GM19395 (cell line): ENCODE measurements around the gene MTMR1.
A peak's percentile ranks its signal among the peaks of the same experiment; 100 is the strongest.

Source experiments
- ATAC-seq: cut with Tn5 transposase; IDR thresholded peaks from one replicate; pipeline ENCODE4 v1.9.1; 2021; ENCODE audit warnings: mild to moderate bottlenecking, moderate library complexity; ENCODE audit not compliant: unreplicated experiment

MTMR1 gene

GRCh38 chrX:150775569-150776350 is 82.6 kb downstream of the MTMR1 start:
- ATAC-seq, result no peak

DNA sequence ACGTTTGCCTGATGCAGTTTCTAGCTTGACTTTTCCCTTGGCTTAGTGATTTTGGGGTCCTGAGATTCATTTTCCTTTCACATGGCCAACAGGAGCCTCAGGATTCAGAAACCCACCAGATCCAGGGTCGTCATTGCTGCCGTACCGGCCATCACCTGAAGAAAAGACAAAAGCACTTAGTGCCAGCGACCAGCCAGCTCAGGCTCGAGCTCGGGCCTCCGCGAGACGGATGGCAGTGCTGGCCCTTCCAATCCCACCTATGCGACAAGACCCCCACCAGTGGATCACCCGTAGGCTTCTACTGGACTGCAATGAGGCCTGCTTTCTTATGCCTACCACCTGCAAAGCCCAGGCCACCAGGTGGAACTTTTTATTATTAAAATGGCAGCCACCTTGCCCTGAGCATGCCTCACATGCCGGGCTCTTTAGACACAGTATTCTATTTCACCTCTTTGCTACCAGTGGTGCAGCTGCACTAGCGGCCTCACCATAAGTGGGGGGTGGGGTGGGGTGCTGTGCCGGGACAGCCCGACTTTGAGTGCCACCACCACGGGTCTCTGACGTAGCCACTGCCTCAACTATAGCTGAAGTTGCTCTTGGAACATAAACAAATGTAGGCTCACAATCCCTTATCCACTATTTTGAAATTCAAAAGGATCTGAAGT is 84.3 kb downstream of the MTMR1 start:
- no peak for ATAC-seq

DNA sequence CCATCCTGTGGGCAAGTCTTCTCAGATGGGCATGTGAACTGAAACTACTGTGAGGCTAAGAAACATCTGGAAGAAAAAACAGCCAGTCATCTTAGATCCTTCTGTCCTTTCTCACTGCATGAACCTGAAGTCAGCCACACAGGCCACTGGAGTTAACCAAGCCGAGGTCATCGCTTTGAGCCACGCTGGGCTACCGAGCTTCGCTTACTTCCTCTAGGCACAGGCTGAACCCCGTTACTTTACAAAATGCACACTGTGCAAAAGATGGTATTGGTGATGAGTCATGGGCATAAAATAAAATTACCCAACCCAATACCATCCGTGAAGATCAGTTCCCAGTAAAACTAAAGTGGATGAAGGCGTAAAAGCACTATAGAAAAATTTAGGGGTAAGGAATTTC is 86.2 kb downstream of the MTMR1 start:
- ATAC-seq, result no peak

DNA sequence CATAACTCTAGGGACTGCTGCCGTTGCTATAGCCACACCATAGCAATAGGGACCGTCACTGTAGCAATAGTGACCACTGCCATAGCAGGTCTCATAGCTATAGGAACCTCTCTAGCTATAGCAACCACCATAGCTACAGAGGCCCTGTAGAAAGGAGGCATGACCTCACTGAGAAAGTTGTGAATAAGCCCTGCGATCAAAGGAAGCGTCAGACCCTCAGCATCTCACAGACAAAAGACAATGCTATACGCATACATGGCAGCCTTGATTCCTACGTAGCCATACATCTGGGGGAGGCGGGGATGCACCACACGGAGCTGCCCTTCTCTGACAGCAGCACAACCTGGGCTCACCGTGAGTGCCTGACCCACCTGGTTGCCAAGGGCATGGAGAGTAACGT is 88.5 kb downstream of the MTMR1 start:
- ATAC-seq, result no peak

- peak; percentile 84 for ATAC-seq
Measured at GRCh38 chrX:150790021-150790420, 96.8 kb downstream of the MTMR1 start.

- ATAC-seq, result no peak
Measured at GRCh38 chrX:150792949-150793527, 99.8 kb downstream of the MTMR1 start.

- ATAC-seq, result no peak
Measured at GRCh38 chrX:150805736-150806135, 112.5 kb downstream of the MTMR1 start.

DNA sequence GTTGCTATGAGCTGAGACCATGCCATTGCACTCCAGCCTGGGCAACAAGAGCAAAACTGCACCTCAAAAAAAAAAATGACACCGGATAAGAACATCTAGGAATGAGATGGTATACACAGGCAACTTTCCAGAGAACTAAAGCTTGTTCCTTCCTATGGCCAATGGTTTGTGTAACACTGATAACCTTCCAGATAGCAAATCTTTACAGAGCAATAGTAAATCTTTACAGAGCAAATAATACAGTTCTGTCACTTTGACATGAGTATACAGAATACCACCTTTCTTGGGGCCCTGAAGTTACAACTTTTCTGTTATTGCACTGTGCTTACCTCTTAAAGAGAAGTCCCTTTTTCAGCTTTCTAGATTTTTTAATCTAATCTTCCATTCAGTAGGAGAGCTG is 113.6 kb downstream of the MTMR1 start:
- ATAC-seq, result no peak

DNA sequence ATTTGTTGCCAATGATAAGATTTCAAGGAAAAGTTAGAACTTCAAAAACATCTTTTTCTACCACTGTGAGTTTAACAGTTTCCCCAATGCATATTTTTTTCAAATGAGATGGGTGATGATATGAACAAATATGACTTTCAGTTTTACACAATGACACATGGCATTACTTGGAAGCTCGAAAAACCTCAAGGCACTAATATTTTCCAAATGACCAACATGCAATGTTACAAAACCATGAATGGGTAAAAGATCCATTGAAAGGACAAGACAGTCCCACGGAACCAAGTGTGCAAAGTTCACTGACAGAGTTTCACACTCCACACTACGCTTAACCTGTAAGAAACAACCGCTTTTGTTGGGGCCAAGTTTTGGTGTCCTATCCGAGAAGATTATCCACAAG is 120.7 kb downstream of the MTMR1 start:
- no peak for ATAC-seq
